Fibroblast of pulmonary artery (primary cell): Measurements from ENCODE around the gene CIITA.
A peak's percentile ranks its signal among the peaks of the same experiment; 100 is the strongest.

Source experiments
- DNase-seq: peaks from one replicate; pipeline ENCODE4 v3.0.0-alpha.2; 2010; ENCODE audit warnings: low read depth
- H3K4me3 ChIP-seq: replicated peaks from 2 replicates; pipeline ENCODE4 v1.5.1; 2011; ENCODE audit warnings: low read depth, mild to moderate bottlenecking, control low read depth, low read length, moderate library complexity
- CTCF ChIP-seq: IDR thresholded peaks from 2 replicates; pipeline ENCODE4 v1.5.1; 2011; ENCODE audit warnings: mild to moderate bottlenecking, control low read depth, low read length, inconsistent platforms; ENCODE audit errors: missing control alignments

CIITA gene

GRCh38 chr16:10871157-10871991 is 5.6 kb upstream of the CIITA start:
- no peak for TF ChIP-seq CTCF
- peak; percentile 56 for DNase-seq
- no peak overlapping the region for H3K4me3 ChIP-seq

- no peak overlapping the region for H3K4me3 ChIP-seq
- TF ChIP-seq CTCF: no peak
- no peak for DNase-seq
These were observed 687 bp upstream of the CIITA start for GRCh38 chr16:10876315-10876714.

GRCh38 chr16:10877472-10877946 is 507 bp downstream of the CIITA start:
- no peak for DNase-seq
- no peak overlapping the region for H3K4me3 ChIP-seq
- TF ChIP-seq CTCF: no peak

GRCh38 chr16:10878328-10878643 is 1.3 kb downstream of the CIITA start:
- TF ChIP-seq CTCF: no peak
- peak overlapping the region; percentile 47 for H3K4me3 ChIP-seq
- no peak for DNase-seq

- peak overlapping the region; percentile 47 for H3K4me3 ChIP-seq
- DNase-seq: peak; percentile 12
- no peak for TF ChIP-seq CTCF
These were observed 1.9 kb downstream of the CIITA start for GRCh38 chr16:10878644-10879501.

GRCh38 chr16:10879681-10880589 is 2.9 kb downstream of the CIITA start:
- H3K4me3 ChIP-seq: no peak overlapping the region
- no peak for DNase-seq
- no peak for TF ChIP-seq CTCF
